SU-DHL-6 (cell line): ENCODE data around the gene SLC39A11.

ENCODE experiments used
- H2AFZ ChIP-seq: fragments of 200-600 bp; sonication (generic); 2 replicates; pipeline ENCODE4 v1.6.1; 2014; ENCODE audit warnings: low read depth, mild to moderate bottlenecking, moderate library complexity, mixed read lengths, antibody characterized with exemption, low read length; ENCODE audit not compliant: severe bottlenecking
- H3F3A ChIP-seq: fragments of 200-600 bp; shearing (Covaris generic); 2 replicates; pipeline ENCODE4 v1.6.0; 2016; ENCODE audit warnings: antibody characterized with exemption, mild to moderate bottlenecking; ENCODE audit not compliant: insufficient read depth
- H3K27ac ChIP-seq: fragments of 200-600 bp; sonication (generic); 2 replicates; pipeline ENCODE4 v1.5.1; 2016; ENCODE audit warnings: low read depth, mild to moderate bottlenecking, low read length, moderate library complexity, mixed read lengths
- H3K27me3 ChIP-seq: fragments of 200-600 bp; sonication (generic), shearing (Covaris generic); 2 replicates; pipeline ENCODE4 v1.6.0; 2014; ENCODE audit warnings: mild to moderate bottlenecking, low read length
- H3K36me3 ChIP-seq: fragments of 200-600 bp; sonication (generic); 2 replicates; pipeline ENCODE4 v1.6.1; 2014; ENCODE audit warnings: mild to moderate bottlenecking, low read length, mixed read lengths
- H3K4me2 ChIP-seq: fragments of 300-600, 200-600 bp; shearing (Covaris generic), sonication (generic); 2 replicates; pipeline ENCODE4 v1.6.0; 2014; ENCODE audit warnings: low read length, low read depth, mild to moderate bottlenecking; ENCODE audit not compliant: poor library complexity, severe bottlenecking
- H3K4me3 ChIP-seq: fragments of 200-600 bp; sonication (generic); 2 replicates; pipeline ENCODE4 v1.5.1; 2014; ENCODE audit warnings: antibody characterized with exemption, low read length, mild to moderate bottlenecking, mixed read lengths; ENCODE audit not compliant: insufficient read depth, poor library complexity, severe bottlenecking
- H3K79me2 ChIP-seq: fragments of 200-600 bp; sonication (generic); 2 replicates; pipeline ENCODE4 v1.6.1; 2014; ENCODE audit warnings: mild to moderate bottlenecking, low read length, moderate library complexity; ENCODE audit not compliant: insufficient read depth
- H3K9ac ChIP-seq: fragments of 200-600 bp; sonication (generic); 2 replicates; pipeline ENCODE4 v1.7.0; 2014; ENCODE audit warnings: mild to moderate bottlenecking, low read length
- H3K9me2 ChIP-seq: fragments of 200-600 bp; sonication (generic); replicated peaks from 2 replicates; pipeline ENCODE4 v1.6.1; 2014; ENCODE audit warnings: low read length; ENCODE audit not compliant: insufficient read depth
- H3K9me3 ChIP-seq: fragments of 200-600 bp; sonication (generic); 2 replicates; pipeline ENCODE4 v1.6.1; 2014; ENCODE audit warnings: low read length, mixed read lengths; ENCODE audit not compliant: insufficient read depth
- H4K20me1 ChIP-seq: fragments of 200-600 bp; sonication (generic); 2 replicates; pipeline ENCODE4 v1.6.1; 2014; ENCODE audit warnings: low read depth, mild to moderate bottlenecking, antibody characterized with exemption, low read length, moderate library complexity, mixed read lengths
- EZH2phosphoT487 ChIP-seq: fragments of 200-600 bp; sonication (generic), shearing (Covaris generic); conservative IDR thresholded peaks from 2 replicates; pipeline ENCODE4 v1.6.1; 2018; ENCODE audit warnings: mild to moderate bottlenecking, antibody characterized with exemption, low read length, moderate library complexity, mixed read lengths
- TF ChIP-seq, protein P1 (sequence below): fragments of 200-600 bp; sonication (generic); IDR thresholded peaks from one replicate; pipeline ENCODE4 v1.5.1; 2017; ENCODE audit warnings: antibody characterized with exemption, mild to moderate bottlenecking, low read length, moderate library complexity; ENCODE audit not compliant: insufficient read depth, poor library complexity, severe bottlenecking

The SLC39A11 gene

DNA sequence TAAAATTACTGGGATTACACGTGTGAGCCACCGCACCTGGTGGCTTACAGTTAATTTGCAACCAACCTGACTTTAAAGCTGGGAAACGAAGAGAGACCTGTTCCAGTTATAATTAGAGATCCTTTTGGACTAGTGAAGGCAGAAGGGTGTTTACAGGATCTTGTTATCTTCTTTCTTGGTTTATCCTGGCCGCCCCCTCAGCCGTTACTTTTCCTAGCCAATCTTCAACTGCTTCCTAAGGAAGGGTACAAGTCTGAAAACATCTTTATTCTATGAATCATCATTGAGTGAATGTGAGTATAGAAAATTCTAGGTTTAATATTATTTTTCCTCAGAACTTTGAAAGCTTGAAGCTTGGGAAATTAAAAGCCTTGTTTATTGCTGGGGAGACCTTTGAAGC lies 286.5 kb downstream of the SLC39A11 start:
- Histone ChIP-seq H4K20me1 (no peaks in the 10 kb centered on the region), H3K79me2 (no peaks in the 10 kb centered on the region), H3F3A (no peaks in the 10 kb centered on the region), H3K4me2 (no peak overlapping the region), H3K4me3 (no peak overlapping the region), H3K27ac (no peak overlapping the region), H2AFZ (no peak overlapping the region), H3K27me3 (no peaks in the 10 kb centered on the region), H3K36me3 (no peaks in the 10 kb centered on the region), H3K9me2 (no peaks in the 10 kb centered on the region), H3K9ac (no peak overlapping the region), H3K9me3 (no peaks in the 10 kb centered on the region)
- TF ChIP-seq, protein P1, sequence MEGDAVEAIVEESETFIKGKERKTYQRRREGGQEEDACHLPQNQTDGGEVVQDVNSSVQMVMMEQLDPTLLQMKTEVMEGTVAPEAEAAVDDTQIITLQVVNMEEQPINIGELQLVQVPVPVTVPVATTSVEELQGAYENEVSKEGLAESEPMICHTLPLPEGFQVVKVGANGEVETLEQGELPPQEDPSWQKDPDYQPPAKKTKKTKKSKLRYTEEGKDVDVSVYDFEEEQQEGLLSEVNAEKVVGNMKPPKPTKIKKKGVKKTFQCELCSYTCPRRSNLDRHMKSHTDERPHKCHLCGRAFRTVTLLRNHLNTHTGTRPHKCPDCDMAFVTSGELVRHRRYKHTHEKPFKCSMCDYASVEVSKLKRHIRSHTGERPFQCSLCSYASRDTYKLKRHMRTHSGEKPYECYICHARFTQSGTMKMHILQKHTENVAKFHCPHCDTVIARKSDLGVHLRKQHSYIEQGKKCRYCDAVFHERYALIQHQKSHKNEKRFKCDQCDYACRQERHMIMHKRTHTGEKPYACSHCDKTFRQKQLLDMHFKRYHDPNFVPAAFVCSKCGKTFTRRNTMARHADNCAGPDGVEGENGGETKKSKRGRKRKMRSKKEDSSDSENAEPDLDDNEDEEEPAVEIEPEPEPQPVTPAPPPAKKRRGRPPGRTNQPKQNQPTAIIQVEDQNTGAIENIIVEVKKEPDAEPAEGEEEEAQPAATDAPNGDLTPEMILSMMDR, result no peak
- TF ChIP-seq EZH2phosphoT487, result no peak

DNA sequence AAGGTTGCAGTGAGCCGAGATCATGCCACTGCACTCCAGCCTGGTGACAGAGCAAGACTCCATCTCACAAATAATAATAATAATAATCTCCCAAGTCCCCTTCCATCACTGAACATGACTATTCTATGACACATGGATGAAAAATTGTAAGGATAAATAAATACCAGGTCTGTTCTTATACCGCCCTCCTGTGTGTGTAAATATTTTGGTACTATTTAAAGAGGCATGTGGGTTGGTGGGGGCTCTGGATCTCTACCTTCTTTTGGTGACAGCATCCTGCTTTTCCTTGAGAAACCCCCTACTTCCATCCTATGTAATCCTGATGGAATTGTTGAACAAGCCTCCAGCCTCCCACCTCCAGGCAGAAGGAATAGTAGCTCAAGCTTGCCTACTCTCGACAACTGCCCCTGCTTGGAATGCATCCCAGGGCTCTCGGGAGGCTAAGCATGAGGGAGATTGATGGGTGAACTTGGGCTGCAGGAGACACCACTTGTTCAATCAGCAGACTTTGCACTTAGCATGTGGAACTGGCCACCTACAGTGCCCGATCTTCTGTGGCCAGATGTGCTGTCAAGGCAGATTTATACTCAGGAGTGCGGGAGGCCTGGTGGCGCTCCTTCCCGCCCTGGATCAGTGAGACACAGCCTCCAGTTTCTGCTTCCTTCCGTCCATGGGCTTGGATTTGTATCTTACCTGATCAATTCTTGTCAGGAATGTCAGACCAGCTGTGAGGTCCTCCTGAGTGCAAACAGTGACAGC lies 287.4 kb downstream of the SLC39A11 start:
- no peaks in the 10 kb centered on the region for H3K27me3 ChIP-seq
- H3K4me2 ChIP-seq, result no peak overlapping the region
- H3F3A ChIP-seq, result no peaks in the 10 kb centered on the region
- no peaks in the 10 kb centered on the region for H3K79me2 ChIP-seq
- H3K9me3 ChIP-seq, result no peaks in the 10 kb centered on the region
- H3K9me2 ChIP-seq, result no peaks in the 10 kb centered on the region
- H3K27ac ChIP-seq, result no peak overlapping the region
- no peak overlapping the region for H2AFZ ChIP-seq
- H3K4me3 ChIP-seq, result no peak overlapping the region
- H3K9ac ChIP-seq, result no peak overlapping the region
- H3K36me3 ChIP-seq, result no peaks in the 10 kb centered on the region
- TF ChIP-seq, protein P1, result no peak
- no peak for TF ChIP-seq EZH2phosphoT487
- no peaks in the 10 kb centered on the region for H4K20me1 ChIP-seq

DNA sequence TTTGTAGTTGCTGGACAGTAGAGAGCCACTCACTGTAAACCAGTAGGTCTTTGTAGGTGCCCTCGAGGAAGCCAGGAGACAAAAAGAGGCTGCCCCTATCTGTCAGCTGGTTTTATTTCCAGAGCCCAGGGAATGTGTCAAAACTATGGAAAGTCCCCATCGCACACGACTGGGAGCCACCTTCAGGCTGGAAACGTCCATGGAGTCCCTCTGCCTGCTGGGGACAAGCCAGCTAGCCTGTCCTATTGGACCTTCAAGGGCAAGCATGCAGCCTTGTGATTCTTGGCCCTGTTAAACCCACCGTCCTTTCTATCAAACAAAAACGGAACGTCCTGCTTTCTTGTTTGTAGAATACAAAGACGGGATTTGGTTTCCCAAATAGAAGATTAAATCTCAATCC lies 289.8 kb downstream of the SLC39A11 start:
- no peaks in the 10 kb centered on the region for H3K36me3 ChIP-seq
- no peak overlapping the region for H3K9ac ChIP-seq
- no peak for TF ChIP-seq EZH2phosphoT487
- TF ChIP-seq, protein P1, result no peak
- no peak overlapping the region for H3K27ac ChIP-seq
- H2AFZ ChIP-seq, result no peak overlapping the region
- no peaks in the 10 kb centered on the region for H3K79me2 ChIP-seq
- no peak overlapping the region for H3K4me3 ChIP-seq
- no peaks in the 10 kb centered on the region for H3K27me3 ChIP-seq
- no peak overlapping the region for H3K4me2 ChIP-seq
- no peaks in the 10 kb centered on the region for H4K20me1 ChIP-seq
- H3F3A ChIP-seq, result no peaks in the 10 kb centered on the region
- H3K9me2 ChIP-seq, result no peaks in the 10 kb centered on the region
- H3K9me3 ChIP-seq, result no peaks in the 10 kb centered on the region
